HepG2 (cell line): ENCODE data around the gene EFEMP2. TPM values are rescaled to one million over a fixed set of nuclear protein-coding genes. Genes with fewer than 3 reads are reported as not detected.

Experiments used
- ATF3 ChIP-seq: sonication (generic); formaldehyde crosslinking; IDR thresholded peaks from 2 replicates; pipeline ENCODE4 v1.4.0; 2020; ENCODE audit warnings: missing genetic modification reagents
- KLF9 ChIP-seq: IDR thresholded peaks from 2 replicates; pipeline ENCODE4 v1.6.1; 2016; ENCODE audit warnings: low read depth
- MBNL3 ChIP-seq: fragments of 250-450 bp; sonication (Bioruptor Pico); conservative IDR thresholded peaks from 2 replicates; pipeline ENCODE4 v1.8.0; 2022; ENCODE audit warnings: mild to moderate bottlenecking, inconsistent platforms
- PHF21A ChIP-seq: sonication (generic); formaldehyde crosslinking; IDR thresholded peaks from 2 replicates; pipeline ENCODE4 v1.5.0; 2020; ENCODE audit warnings: mild to moderate bottlenecking, missing genetic modification reagents
- SMARCC2 ChIP-seq: fragments of 450-650 bp; IDR thresholded peaks from 2 replicates; pipeline ENCODE4 v1.6.1; 2017; ENCODE audit warnings: antibody characterized with exemption, mild to moderate bottlenecking
- SOX6 ChIP-seq, 2 experiments: fragments of 450-650 bp in 1 of 2; sonication (generic) in 1 of 2; formaldehyde crosslinking in 1 of 2; IDR thresholded peaks; 2 replicates each; pipeline versions ENCODE4 v1.4.0 to v1.6.1; 2017 to 2020; ENCODE audit warnings: antibody characterized with exemption in 1 of 2, mild to moderate bottlenecking in 1 of 2, missing genetic modification reagents in 1 of 2
- ZKSCAN1 ChIP-seq: fragments of 150-350 bp; IDR thresholded peaks from 2 replicates; pipeline ENCODE4 v1.6.1; 2014; ENCODE audit warnings: low read length
- ZNF614 ChIP-seq: IDR thresholded peaks from 2 replicates; pipeline ENCODE4 v1.6.1; 2018; ENCODE audit warnings: missing biosample characterization, missing genetic modification reagents, inconsistent platforms, borderline replicate concordance
- ZNF678 ChIP-seq: sonication (generic); formaldehyde crosslinking; IDR thresholded peaks from 2 replicates; pipeline ENCODE4 v1.4.0; 2020; ENCODE audit warnings: mild to moderate bottlenecking, missing genetic modification reagents
- polyA plus RNA-seq, 8 experiments: library from polyadenylated mRNA; depleted of rRNA in 3 of 8; stranded (reverse) in 7 of 8; unstranded in 1 of 8; fragments of >200 nt; fragmentation: Illumina TruSeq in 4 of 8; extraction: Trizol in 4 of 8; gene quantifications; 2 replicates each; pipeline versions ENCODE4 v1.2.1 to v1.2.3, GENCODE V29; 2011 to 2016; ENCODE audit warnings: low read depth in 4 of 8, missing spikeins in 1 of 8, mixed read lengths in 1 of 8; ENCODE audit not compliant: insufficient read depth in 1 of 8
- total RNA-seq, 5 experiments: library from RNA; depleted of rRNA; stranded (reverse); fragments of >200 nt; fragmentation: Illumina TruSeq; extraction: Trizol; gene quantifications; 2 replicates each; pipeline ENCODE4 v1.2.3, GENCODE V29; 2016; ENCODE audit warnings: low read depth in 1 of 5
- TF ChIP-seq, protein P1 (sequence below): sonication (generic); formaldehyde crosslinking; IDR thresholded peaks from 2 replicates; pipeline ENCODE4 v1.4.0; 2020; ENCODE audit warnings: missing genetic modification reagents
- TF ChIP-seq, protein P2 (sequence below): sonication (generic); formaldehyde crosslinking; IDR thresholded peaks from 2 replicates; pipeline ENCODE4 v1.5.0; 2020; ENCODE audit warnings: mild to moderate bottlenecking, missing genetic modification reagents
- TF ChIP-seq, protein P3 (sequence below): sonication (generic); formaldehyde crosslinking; IDR thresholded peaks from 2 replicates; pipeline ENCODE4 v1.4.0; 2020; ENCODE audit warnings: mild to moderate bottlenecking, missing genetic modification reagents

Gene EFEMP2
- total and polyA plus RNA-seq, 2 of the 13 experiments (the other 11 are each of a cell fraction or from before 2014, with no cell fraction given): 7.4 to 29.7 TPM

GRCh38 chr11:65915821-65916251 is 43.2 kb upstream of the EFEMP2 start (continued):
- TF ChIP-seq, protein P1, sequence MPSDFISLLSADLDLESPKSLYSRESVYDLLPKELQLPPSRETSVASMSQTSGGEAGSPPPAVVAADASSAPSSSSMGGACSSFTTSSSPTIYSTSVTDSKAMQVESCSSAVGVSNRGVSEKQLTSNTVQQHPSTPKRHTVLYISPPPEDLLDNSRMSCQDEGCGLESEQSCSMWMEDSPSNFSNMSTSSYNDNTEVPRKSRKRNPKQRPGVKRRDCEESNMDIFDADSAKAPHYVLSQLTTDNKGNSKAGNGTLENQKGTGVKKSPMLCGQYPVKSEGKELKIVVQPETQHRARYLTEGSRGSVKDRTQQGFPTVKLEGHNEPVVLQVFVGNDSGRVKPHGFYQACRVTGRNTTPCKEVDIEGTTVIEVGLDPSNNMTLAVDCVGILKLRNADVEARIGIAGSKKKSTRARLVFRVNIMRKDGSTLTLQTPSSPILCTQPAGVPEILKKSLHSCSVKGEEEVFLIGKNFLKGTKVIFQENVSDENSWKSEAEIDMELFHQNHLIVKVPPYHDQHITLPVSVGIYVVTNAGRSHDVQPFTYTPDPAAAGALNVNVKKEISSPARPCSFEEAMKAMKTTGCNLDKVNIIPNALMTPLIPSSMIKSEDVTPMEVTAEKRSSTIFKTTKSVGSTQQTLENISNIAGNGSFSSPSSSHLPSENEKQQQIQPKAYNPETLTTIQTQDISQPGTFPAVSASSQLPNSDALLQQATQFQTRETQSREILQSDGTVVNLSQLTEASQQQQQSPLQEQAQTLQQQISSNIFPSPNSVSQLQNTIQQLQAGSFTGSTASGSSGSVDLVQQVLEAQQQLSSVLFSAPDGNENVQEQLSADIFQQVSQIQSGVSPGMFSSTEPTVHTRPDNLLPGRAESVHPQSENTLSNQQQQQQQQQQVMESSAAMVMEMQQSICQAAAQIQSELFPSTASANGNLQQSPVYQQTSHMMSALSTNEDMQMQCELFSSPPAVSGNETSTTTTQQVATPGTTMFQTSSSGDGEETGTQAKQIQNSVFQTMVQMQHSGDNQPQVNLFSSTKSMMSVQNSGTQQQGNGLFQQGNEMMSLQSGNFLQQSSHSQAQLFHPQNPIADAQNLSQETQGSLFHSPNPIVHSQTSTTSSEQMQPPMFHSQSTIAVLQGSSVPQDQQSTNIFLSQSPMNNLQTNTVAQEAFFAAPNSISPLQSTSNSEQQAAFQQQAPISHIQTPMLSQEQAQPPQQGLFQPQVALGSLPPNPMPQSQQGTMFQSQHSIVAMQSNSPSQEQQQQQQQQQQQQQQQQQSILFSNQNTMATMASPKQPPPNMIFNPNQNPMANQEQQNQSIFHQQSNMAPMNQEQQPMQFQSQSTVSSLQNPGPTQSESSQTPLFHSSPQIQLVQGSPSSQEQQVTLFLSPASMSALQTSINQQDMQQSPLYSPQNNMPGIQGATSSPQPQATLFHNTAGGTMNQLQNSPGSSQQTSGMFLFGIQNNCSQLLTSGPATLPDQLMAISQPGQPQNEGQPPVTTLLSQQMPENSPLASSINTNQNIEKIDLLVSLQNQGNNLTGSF: no peak
- TF ChIP-seq, protein P2, sequence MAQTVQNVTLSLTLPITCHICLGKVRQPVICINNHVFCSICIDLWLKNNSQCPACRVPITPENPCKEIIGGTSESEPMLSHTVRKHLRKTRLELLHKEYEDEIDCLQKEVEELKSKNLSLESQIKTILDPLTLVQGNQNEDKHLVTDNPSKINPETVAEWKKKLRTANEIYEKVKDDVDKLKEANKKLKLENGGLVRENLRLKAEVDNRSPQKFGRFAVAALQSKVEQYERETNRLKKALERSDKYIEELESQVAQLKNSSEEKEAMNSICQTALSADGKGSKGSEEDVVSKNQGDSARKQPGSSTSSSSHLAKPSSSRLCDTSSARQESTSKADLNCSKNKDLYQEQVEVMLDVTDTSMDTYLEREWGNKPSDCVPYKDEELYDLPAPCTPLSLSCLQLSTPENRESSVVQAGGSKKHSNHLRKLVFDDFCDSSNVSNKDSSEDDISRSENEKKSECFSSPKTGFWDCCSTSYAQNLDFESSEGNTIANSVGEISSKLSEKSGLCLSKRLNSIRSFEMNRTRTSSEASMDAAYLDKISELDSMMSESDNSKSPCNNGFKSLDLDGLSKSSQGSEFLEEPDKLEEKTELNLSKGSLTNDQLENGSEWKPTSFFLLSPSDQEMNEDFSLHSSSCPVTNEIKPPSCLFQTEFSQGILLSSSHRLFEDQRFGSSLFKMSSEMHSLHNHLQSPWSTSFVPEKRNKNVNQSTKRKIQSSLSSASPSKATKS: no peak
- no peak for TF ChIP-seq SMARCC2
- no peak for TF ChIP-seq SOX6 (IDR thresholded peaks at IDR 0.05)
- no peak for TF ChIP-seq SOX6 (CRISPR knock-in tag; IDR thresholded peaks at IDR 0.05)
- TF ChIP-seq ZNF678 (CRISPR knock-in tag): no peak
- no peak for TF ChIP-seq MBNL3 (CRISPR knock-in tag)
- no peak for TF ChIP-seq PHF21A (CRISPR knock-in tag)
- TF ChIP-seq ATF3 (CRISPR knock-in tag): peak; percentile 73
- TF ChIP-seq KLF9 (CRISPR knock-in tag): no peak
- no peak for TF ChIP-seq ZKSCAN1
- TF ChIP-seq ZNF614 (CRISPR knock-in tag): no peak
- TF ChIP-seq, protein P3, sequence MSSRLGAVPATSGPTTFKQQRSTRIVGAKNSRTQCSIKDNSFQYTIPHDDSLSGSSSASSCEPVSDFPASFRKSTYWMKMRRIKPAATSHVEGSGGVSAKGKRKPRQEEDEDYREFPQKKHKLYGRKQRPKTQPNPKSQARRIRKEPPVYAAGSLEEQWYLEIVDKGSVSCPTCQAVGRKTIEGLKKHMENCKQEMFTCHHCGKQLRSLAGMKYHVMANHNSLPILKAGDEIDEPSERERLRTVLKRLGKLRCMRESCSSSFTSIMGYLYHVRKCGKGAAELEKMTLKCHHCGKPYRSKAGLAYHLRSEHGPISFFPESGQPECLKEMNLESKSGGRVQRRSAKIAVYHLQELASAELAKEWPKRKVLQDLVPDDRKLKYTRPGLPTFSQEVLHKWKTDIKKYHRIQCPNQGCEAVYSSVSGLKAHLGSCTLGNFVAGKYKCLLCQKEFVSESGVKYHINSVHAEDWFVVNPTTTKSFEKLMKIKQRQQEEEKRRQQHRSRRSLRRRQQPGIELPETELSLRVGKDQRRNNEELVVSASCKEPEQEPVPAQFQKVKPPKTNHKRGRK (CRISPR knock-in tag): no peak
